GM23338 (cell line): ENCODE results near the gene RBFOX1. TPM values are rescaled to one million over a fixed set of nuclear protein-coding genes. Genes with fewer than 3 reads are reported as not detected.

Experiments used
- ATAC-seq: fragments of 200-7000 bp; cut with Tn5 transposase; 3 replicates; pipeline ENCODE4 v1.9.1; 2020
- DNase-seq: peaks from one replicate; pipeline ENCODE4 v3.0.0-alpha.2; 2015; ENCODE audit warnings: low spot score
- H2AFZ ChIP-seq: fragments of 200-600 bp; sonication (generic); 2 replicates; pipeline ENCODE4 v1.8.0; 2016; ENCODE audit warnings: antibody characterized with exemption, mild to moderate bottlenecking, moderate library complexity
- H3F3A ChIP-seq: fragments of 200-600 bp; sonication (generic); replicated peaks from 2 replicates; pipeline ENCODE4 v1.8.0; 2017; ENCODE audit warnings: antibody characterized with exemption, mixed run types, low read depth
- H3K27ac ChIP-seq: fragments of 200-600 bp; sonication (generic); 2 replicates; pipeline ENCODE4 v1.6.1; 2016; ENCODE audit warnings: low read depth
- H3K27me3 ChIP-seq: fragments of 200-600 bp; sonication (generic); 2 replicates; pipeline ENCODE4 v1.8.0; 2016; ENCODE audit warnings: mild to moderate bottlenecking, mixed run types, moderate library complexity; ENCODE audit not compliant: insufficient read depth
- H3K36me3 ChIP-seq: fragments of 200-600 bp; sonication (generic); 2 replicates; pipeline ENCODE4 v1.8.0; 2016; ENCODE audit warnings: mild to moderate bottlenecking; ENCODE audit not compliant: insufficient read depth
- H3K4me1 ChIP-seq: fragments of 200-600 bp; sonication (generic); 2 replicates; pipeline ENCODE4 v1.8.0; 2016; ENCODE audit warnings: mild to moderate bottlenecking, moderate library complexity; ENCODE audit not compliant: insufficient read depth
- H3K4me2 ChIP-seq: fragments of 200-600 bp; sonication (generic); 2 replicates; pipeline ENCODE4 v1.7.1; 2017; ENCODE audit warnings: mixed run types
- H3K4me3 ChIP-seq: fragments of 200-600 bp; sonication (generic); 2 replicates; pipeline ENCODE4 v1.6.1; 2016; ENCODE audit warnings: mixed run types
- H3K79me2 ChIP-seq: fragments of 200-600 bp; sonication (generic); replicated peaks from 2 replicates; pipeline ENCODE4 v1.8.0; 2017; ENCODE audit warnings: mild to moderate bottlenecking; ENCODE audit not compliant: insufficient read depth
- H3K9me2 ChIP-seq: fragments of 200-600 bp; sonication (generic); 2 replicates; pipeline ENCODE4 v1.8.0; 2017; ENCODE audit not compliant: insufficient read depth
- H4K20me1 ChIP-seq: fragments of 200-600 bp; sonication (generic); replicated peaks from 2 replicates; pipeline ENCODE4 v1.8.0; 2017; ENCODE audit warnings: mild to moderate bottlenecking; ENCODE audit not compliant: insufficient read depth
- H3K27ac Mint-ChIP-seq: 2 replicates; pipeline ENCODE4 v1.8.0; 2020; ENCODE audit warnings: inconsistent platforms, mild to moderate bottlenecking, moderate library complexity, mixed read lengths
- H3K27me3 Mint-ChIP-seq: 3 replicates; pipeline ENCODE4 v1.8.0; 2022; ENCODE audit warnings: low read depth, mild to moderate bottlenecking, moderate library complexity, mixed read lengths, inconsistent platforms; ENCODE audit not compliant: insufficient read depth, poor library complexity
- H3K36me3 Mint-ChIP-seq: 3 replicates; pipeline ENCODE4 v1.8.0; 2021; ENCODE audit warnings: low read depth, mild to moderate bottlenecking, inconsistent platforms, moderate library complexity, mixed read lengths
- H3K4me1 Mint-ChIP-seq: 3 replicates; pipeline ENCODE4 v1.8.0; 2020; ENCODE audit warnings: mild to moderate bottlenecking, inconsistent platforms, mixed read lengths
- H3K4me3 Mint-ChIP-seq: 3 replicates; pipeline ENCODE4 v1.8.0; 2021; ENCODE audit warnings: moderate library complexity, mild to moderate bottlenecking, inconsistent platforms, mixed read lengths
- H3K9me3 Mint-ChIP-seq: 3 replicates; pipeline ENCODE4 v1.8.0; 2020; ENCODE audit warnings: moderate library complexity, mild to moderate bottlenecking, inconsistent platforms, mixed read lengths
- CTCF ChIP-seq, 2 experiments: fragments of 200-600 bp in 1 of 2; sonication (generic) in 1 of 2; conservative IDR thresholded peaks; 2 replicates each; pipeline versions ENCODE4 v1.5.1 to v1.6.1; 2016 to 2017; ENCODE audit warnings: antibody characterized with exemption in 2 of 2, low read depth in 2 of 2, mild to moderate bottlenecking in 2 of 2, moderate library complexity in 1 of 2
- JUNB ChIP-seq: IDR thresholded peaks from one replicate; pipeline ENCODE4 v1.6.1; 2016; ENCODE audit warnings: antibody characterized with exemption; ENCODE audit not compliant: unreplicated experiment
- NANOG ChIP-seq: IDR thresholded peaks from 2 replicates; pipeline ENCODE4 v1.6.1; 2016; ENCODE audit warnings: antibody characterized with exemption, borderline replicate concordance
- ZNF331 ChIP-seq: fragments of 250-450 bp; sonication (Bioruptor Pico); IDR thresholded peaks from 2 replicates; pipeline ENCODE4 v1.5.0; 2020; ENCODE audit warnings: low read depth, mild to moderate bottlenecking, moderate library complexity
- polyA plus RNA-seq: library from polyadenylated mRNA; unstranded; fragments of >200 nt; fragmentation: Nextera tagmentation; extraction: Ambion mirVana; gene quantifications from 2 replicates; pipeline ENCODE4 v1.2.1, GENCODE V29; 2016
- total RNA-seq: library from RNA; depleted of rRNA; stranded (reverse); fragments of >200 nt; shearing (Covaris generic); gene quantifications from 2 replicates; pipeline ENCODE4 v1.2.3, GENCODE V29; 2014
- TF ChIP-seq, protein P1 (sequence below): IDR thresholded peaks from one replicate; pipeline ENCODE4 v1.6.1; 2018; ENCODE audit warnings: antibody characterized with exemption; ENCODE audit not compliant: unreplicated experiment
- TF ChIP-seq, protein P2 (sequence below): IDR thresholded peaks from 2 replicates; pipeline ENCODE4 v1.6.1; 2016; ENCODE audit warnings: antibody characterized with exemption

Gene RBFOX1
- total and polyA plus RNA-seq, 2 experiments from 2014 or later, result 2.5 to 3.6 TPM

DNA sequence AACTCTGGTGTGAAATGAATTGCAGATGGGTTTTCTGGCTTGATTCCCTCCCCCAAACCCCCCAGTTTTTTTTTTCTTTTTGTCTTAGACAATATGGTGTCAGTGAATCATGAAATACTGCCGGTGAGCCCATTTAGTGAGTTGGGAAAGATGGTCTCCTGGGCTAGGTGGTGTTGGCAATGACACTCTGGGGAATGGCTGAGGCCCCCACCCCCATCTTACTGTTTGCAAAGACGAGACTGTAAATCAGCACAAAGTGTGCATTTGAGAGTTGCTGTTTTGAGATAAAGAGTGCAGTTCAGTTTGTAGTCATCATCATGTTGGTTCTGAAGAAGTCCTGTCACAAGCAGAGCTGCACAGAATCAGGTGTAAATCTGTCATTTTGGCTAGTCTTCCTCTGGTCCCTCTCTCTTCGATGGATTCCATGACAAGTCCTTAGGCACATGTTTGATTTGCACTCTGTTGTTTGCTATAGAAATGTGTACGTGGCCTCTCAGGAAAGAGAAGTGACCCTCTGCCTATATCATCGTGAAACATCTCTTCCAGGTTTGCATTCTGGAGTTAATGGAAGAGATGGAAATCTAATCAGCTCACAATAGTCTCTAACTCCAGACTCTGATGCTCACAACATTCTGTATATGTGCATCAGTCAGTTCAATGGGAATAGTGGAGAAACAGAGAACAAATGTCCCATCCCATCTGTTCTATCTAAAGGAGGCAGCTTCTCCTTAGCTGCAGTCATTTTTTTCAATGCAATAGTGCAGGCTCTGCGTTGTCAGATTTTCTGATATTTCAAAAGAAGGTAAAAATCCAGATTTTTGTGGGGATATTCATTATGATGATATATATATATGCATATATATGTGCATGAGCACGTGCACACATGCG is 34.6 kb downstream of the RBFOX1 start:
- ATAC-seq (no peak), DNase-seq (no peak)
- Histone ChIP-seq H3K27me3 (no peaks in the 10 kb centered on the region), H3K4me1 (no peaks in the 10 kb centered on the region), H3K27ac (no peak overlapping the region), H2AFZ (no peak overlapping the region), H4K20me1 (no peaks in the 10 kb centered on the region), H3K36me3 (no peaks in the 10 kb centered on the region), H3K4me3 (no peak overlapping the region; the same call in 1 of the 2 replicates), H3K79me2 (no peaks in the 10 kb centered on the region), H3K4me2 (no peak overlapping the region), H3F3A (no peaks in the 10 kb centered on the region), H3K9me2 (no peaks in the 10 kb centered on the region)
- Mint-ChIP-seq H3K36me3 (no peaks in the 10 kb centered on the region), H3K9me3 (peaks cover 20% of the 10 kb centered on the region; the same call in 2 of the 3 replicates), H3K27ac (no peak overlapping the region), H3K27me3 (no peaks in the 10 kb centered on the region), H3K4me1 (peaks cover 22% of the 10 kb centered on the region), H3K4me3 (no peak overlapping the region)
- TF ChIP-seq ZNF331 (CRISPR knock-in tag), result no peak
- TF ChIP-seq CTCF (conservative IDR thresholded peaks at IDR 0.05; ENCODE audit: low read depth in 2 of 2), result no peak
- TF ChIP-seq JUNB, result no peak

DNA sequence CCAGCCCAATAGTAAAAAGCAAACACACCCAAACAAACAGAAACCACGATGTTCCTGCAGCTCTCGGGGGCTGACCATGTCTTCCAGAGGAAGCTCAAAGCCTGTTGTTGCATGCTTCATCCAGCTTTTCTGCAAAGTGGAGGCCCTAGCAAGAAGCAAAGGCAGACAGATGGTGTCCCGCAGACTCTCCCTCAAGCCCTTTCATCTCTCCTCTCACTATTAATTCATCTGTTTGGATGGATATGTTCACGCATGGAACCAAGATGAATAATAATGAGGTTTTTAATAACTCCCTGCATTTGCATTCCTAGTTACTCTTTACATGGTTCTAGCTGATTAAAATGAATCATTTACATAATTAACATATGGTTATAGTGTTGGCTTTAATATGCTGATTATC is 36.6 kb downstream of the RBFOX1 start:
- no peak for DNase-seq
- H3K79me2 ChIP-seq, result no peaks in the 10 kb centered on the region
- H3K36me3 ChIP-seq, result no peaks in the 10 kb centered on the region
- H3K27me3 Mint-ChIP-seq, result no peaks in the 10 kb centered on the region
- H2AFZ ChIP-seq, result no peak overlapping the region
- H3K4me1 ChIP-seq, result no peaks in the 10 kb centered on the region
- peaks cover 17% of the 10 kb centered on the region; the same call in 2 of the 3 replicates for H3K9me3 Mint-ChIP-seq
- H3K4me2 ChIP-seq, result no peak overlapping the region
- no peak overlapping the region for H3K27ac ChIP-seq
- no peak overlapping the region for H3K27ac Mint-ChIP-seq
- ATAC-seq, result no peak
- no peak overlapping the region for H3K4me3 Mint-ChIP-seq
- no peaks in the 10 kb centered on the region for H3F3A ChIP-seq
- no peaks in the 10 kb centered on the region for H3K9me2 ChIP-seq
- H3K4me3 ChIP-seq, result no peak overlapping the region
- H3K27me3 ChIP-seq, result no peaks in the 10 kb centered on the region
- no peaks in the 10 kb centered on the region for H3K36me3 Mint-ChIP-seq
- H3K4me1 Mint-ChIP-seq, result peaks cover 22% of the 10 kb centered on the region
- no peaks in the 10 kb centered on the region for H4K20me1 ChIP-seq
- TF ChIP-seq ZNF331 (CRISPR knock-in tag) (no peak), CTCF (conservative IDR thresholded peaks at IDR 0.05; ENCODE audit: low read depth in 2 of 2) (no peak), NANOG (no peak)
- TF ChIP-seq, protein P1, sequence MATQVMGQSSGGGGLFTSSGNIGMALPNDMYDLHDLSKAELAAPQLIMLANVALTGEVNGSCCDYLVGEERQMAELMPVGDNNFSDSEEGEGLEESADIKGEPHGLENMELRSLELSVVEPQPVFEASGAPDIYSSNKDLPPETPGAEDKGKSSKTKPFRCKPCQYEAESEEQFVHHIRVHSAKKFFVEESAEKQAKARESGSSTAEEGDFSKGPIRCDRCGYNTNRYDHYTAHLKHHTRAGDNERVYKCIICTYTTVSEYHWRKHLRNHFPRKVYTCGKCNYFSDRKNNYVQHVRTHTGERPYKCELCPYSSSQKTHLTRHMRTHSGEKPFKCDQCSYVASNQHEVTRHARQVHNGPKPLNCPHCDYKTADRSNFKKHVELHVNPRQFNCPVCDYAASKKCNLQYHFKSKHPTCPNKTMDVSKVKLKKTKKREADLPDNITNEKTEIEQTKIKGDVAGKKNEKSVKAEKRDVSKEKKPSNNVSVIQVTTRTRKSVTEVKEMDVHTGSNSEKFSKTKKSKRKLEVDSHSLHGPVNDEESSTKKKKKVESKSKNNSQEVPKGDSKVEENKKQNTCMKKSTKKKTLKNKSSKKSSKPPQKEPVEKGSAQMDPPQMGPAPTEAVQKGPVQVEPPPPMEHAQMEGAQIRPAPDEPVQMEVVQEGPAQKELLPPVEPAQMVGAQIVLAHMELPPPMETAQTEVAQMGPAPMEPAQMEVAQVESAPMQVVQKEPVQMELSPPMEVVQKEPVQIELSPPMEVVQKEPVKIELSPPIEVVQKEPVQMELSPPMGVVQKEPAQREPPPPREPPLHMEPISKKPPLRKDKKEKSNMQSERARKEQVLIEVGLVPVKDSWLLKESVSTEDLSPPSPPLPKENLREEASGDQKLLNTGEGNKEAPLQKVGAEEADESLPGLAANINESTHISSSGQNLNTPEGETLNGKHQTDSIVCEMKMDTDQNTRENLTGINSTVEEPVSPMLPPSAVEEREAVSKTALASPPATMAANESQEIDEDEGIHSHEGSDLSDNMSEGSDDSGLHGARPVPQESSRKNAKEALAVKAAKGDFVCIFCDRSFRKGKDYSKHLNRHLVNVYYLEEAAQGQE, result no peak
- TF ChIP-seq, protein P2, sequence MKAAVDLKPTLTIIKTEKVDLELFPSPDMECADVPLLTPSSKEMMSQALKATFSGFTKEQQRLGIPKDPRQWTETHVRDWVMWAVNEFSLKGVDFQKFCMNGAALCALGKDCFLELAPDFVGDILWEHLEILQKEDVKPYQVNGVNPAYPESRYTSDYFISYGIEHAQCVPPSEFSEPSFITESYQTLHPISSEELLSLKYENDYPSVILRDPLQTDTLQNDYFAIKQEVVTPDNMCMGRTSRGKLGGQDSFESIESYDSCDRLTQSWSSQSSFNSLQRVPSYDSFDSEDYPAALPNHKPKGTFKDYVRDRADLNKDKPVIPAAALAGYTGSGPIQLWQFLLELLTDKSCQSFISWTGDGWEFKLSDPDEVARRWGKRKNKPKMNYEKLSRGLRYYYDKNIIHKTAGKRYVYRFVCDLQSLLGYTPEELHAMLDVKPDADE, result no peak
